K562 (cell line): Measurements from ENCODE around the gene C2orf69. TPM values are rescaled to one million over a fixed set of nuclear protein-coding genes. Genes with fewer than 3 reads are reported as not detected.

Experiments
- FOXA1 ChIP-seq: fragments of 450-650 bp; IDR thresholded peaks from 2 replicates; pipeline ENCODE4 v1.6.1; 2016; ENCODE audit warnings: mild to moderate bottlenecking, borderline replicate concordance
- NCOA4 ChIP-seq: fragments of 450-650 bp; IDR thresholded peaks from 2 replicates; pipeline ENCODE4 v1.6.1; 2018; ENCODE audit warnings: mild to moderate bottlenecking; ENCODE audit not compliant: partially characterized antibody
- NR4A1 ChIP-seq, 2 experiments: fragments of 250-450 bp in 1 of 2; fragments of 450-650 bp in 1 of 2; sonication (Bioruptor Pico) in 1 of 2; IDR thresholded peaks; 2 replicates each; pipeline versions ENCODE4 v1.4.0 to v1.6.1; 2016 to 2020; ENCODE audit warnings: mild to moderate bottlenecking in 2 of 2, missing compliant biosample characterization in 1 of 2, missing genetic modification characterization in 1 of 2, moderate library complexity in 1 of 2
- POLR2G ChIP-seq: fragments of 200-400 bp; formaldehyde crosslinking; IDR thresholded peaks from 2 replicates; pipeline ENCODE4 v1.6.1; 2017; ENCODE audit warnings: low read depth, mild to moderate bottlenecking, antibody characterized with exemption, low read length, moderate library complexity
- PTTG1 ChIP-seq: fragments of 450-650 bp; IDR thresholded peaks from 2 replicates; pipeline ENCODE4 v1.6.1; 2016; ENCODE audit warnings: low read depth, mild to moderate bottlenecking, missing genetic modification characterization, missing compliant biosample characterization
- RBM17 ChIP-seq: fragments of 200-400 bp; formaldehyde crosslinking; IDR thresholded peaks from 2 replicates; pipeline ENCODE4 v1.6.1; 2017; ENCODE audit warnings: low read depth, mild to moderate bottlenecking, low read length, borderline replicate concordance
- TEAD4 ChIP-seq, 2 experiments: sonication (generic) in 1 of 2; formaldehyde crosslinking in 1 of 2; IDR thresholded peaks; 2 replicates each; pipeline versions ENCODE4 v1.6.1 to v1.8.0; 2012 to 2022; ENCODE audit warnings: borderline replicate concordance in 1 of 2, inconsistent platforms in 1 of 2, low read length in 1 of 2, mild to moderate bottlenecking in 1 of 2, missing genetic modification reagents in 1 of 2
- TRIM28 ChIP-seq: fragments of 450-650 bp; IDR thresholded peaks from 2 replicates; pipeline ENCODE4 v1.6.1; 2017
- ZNF239 ChIP-seq: fragments of 250-450 bp; sonication (Bioruptor Pico); IDR thresholded peaks from 2 replicates; pipeline ENCODE4 v1.4.0; 2020; ENCODE audit warnings: mild to moderate bottlenecking
- ZNF347 ChIP-seq: fragments of 450-650 bp; formaldehyde crosslinking; IDR thresholded peaks from 2 replicates; pipeline ENCODE4 v1.4.0; 2020; ENCODE audit warnings: low read depth, mild to moderate bottlenecking, moderate library complexity
- polyA plus RNA-seq, 8 experiments: library from polyadenylated mRNA; depleted of rRNA in 4 of 8; stranded (reverse) in 5 of 8; unstranded in 3 of 8; fragments of >200 nt; fragmentation: Nextera tagmentation in 2 of 8; fragmentation: Illumina TruSeq in 1 of 8; extraction: Ambion mirVana in 2 of 8; extraction: Trizol in 1 of 8; gene quantifications; 2 replicates each; pipeline versions ENCODE4 v1.2.1 to v1.2.3, GENCODE V29; 2011 to 2014; ENCODE audit warnings: inconsistent platforms in 1 of 8, missing spikeins in 1 of 8
- total RNA-seq, 7 experiments: library from RNA; depleted of rRNA in 6 of 7; stranded (reverse); fragments of >200 nt in 6 of 7; fragmentation: Illumina TruSeq in 2 of 7; extraction: Trizol in 2 of 7; gene quantifications; 2 replicates each; pipeline versions ENCODE4 v1.2.1 to v1.2.3, GENCODE V29; 2011 to 2021; ENCODE audit warnings: low replicate concordance in 1 of 7
- TF ChIP-seq, protein P1 (sequence below): fragments of 250-450 bp; sonication (Bioruptor Pico); IDR thresholded peaks from 2 replicates; pipeline ENCODE4 v1.5.0; 2021; ENCODE audit warnings: mild to moderate bottlenecking, moderate library complexity
- TF ChIP-seq, protein P2 (sequence below): sonication (generic); formaldehyde crosslinking; IDR thresholded peaks from 2 replicates; pipeline ENCODE4 v1.8.0; 2022; ENCODE audit warnings: mild to moderate bottlenecking, missing genetic modification reagents
- TF ChIP-seq, protein P3 (sequence below), 2 experiments: fragments of 450-650 bp; IDR thresholded peaks; 2 replicates each; pipeline ENCODE4 v1.6.1; 2018; ENCODE audit warnings: mild to moderate bottlenecking in 2 of 2, low read depth in 1 of 2; ENCODE audit not compliant: partially characterized antibody in 2 of 2
- TF ChIP-seq, protein P4 (sequence below): fragments of 450-650 bp; IDR thresholded peaks from 2 replicates; pipeline ENCODE4 v1.6.1; 2017; ENCODE audit warnings: antibody characterized with exemption

Gene C2orf69
- total and polyA plus RNA-seq, 9 of the 15 experiments (the other 6 are each of a cell fraction or from before 2014, with no cell fraction given): 3.4 to 9.8 (median 5.7) TPM

DNA sequence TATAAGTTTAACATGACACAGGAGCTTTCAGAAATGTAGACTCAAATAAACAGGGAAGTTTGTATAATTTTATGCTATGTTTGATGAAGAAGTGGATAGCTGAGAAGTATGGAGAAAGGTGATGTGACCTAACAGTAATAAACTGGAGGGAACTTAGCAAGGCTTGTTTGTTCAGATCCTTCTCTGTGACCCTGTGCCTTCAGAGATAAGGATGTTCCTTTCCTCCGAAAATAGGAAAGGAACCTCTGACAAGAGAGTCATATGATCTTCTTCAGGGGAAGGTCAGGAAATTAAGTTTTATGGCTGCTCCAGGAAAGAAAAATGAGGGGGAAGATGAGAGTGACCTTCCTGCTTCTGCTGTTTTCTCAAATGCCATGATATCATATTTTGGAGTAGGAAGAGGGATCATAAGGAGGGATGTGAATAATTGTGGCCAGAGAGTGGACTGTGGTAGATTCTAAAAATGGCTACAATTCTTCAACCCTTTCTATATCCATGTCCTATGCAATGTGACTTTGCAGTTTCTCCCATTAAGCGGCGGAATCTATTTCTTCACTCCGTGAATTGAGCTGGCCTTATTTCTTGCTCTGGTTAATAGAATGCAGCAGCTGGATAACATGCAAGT is 8.5 kb upstream of the C2orf69 start (continued):
- TF ChIP-seq, protein P1, sequence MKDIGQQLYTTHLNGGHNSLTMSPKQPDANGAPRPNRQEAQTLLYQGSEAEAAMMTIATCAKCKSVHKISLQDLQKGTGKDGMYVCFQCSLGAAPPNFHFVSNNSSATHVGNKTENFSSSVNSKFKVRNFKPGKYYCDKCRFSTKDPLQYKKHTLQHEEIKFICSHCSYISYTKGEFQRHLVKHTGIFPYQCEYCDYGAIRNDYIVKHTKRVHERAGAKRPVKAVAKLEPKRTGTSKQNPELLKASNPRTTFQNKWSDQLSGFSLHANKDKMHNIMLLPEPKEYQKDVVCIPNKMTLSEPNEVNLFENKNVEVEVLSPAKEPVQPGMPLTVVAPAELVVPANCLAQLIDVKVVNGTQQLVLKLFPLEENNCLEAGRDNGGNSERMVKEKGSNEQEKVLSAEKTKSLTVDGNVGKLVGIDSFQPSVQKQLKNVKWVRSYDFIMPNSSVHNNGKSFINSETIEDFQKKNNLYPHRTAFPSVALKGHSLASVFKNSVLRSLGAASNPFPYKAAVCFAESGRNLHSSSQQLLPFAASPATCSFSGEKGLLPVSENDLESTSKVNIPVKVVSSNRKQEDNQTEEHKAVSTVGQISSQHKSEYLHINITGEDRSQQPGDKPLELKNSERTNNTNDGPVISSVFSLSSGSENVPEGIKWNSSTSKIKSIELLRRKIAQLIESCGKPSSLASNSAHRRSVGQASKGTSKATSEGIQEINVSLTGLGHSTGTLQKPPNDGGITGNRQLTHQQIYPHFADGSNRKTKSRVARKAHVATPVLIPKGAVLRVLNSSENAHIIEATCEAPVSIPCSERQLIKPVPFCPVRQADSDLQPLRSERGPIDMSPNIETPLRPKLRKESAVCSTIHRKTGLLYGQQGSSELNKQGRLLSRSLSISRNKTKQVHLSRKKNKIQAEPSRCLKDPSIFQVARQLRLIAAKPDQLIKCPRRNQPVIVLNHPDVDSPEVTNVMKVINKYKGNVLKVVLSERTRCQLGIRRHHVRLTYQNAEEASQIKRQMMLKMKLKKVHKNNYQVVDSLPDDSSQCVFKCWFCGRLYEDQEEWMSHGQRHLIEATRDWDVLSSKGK (CRISPR knock-in tag): no peak
- TF ChIP-seq, protein P2, sequence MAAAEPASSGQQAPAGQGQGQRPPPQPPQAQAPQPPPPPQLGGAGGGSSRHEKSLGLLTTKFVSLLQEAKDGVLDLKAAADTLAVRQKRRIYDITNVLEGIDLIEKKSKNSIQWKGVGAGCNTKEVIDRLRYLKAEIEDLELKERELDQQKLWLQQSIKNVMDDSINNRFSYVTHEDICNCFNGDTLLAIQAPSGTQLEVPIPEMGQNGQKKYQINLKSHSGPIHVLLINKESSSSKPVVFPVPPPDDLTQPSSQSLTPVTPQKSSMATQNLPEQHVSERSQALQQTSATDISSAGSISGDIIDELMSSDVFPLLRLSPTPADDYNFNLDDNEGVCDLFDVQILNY (CRISPR knock-in tag): no peak
- TF ChIP-seq POLR2G (no peak), TRIM28 (no peak), ZNF347 (no peak), FOXA1 (peak; percentile 62; the same call in 1 of the 2 replicates), TEAD4 (IDR thresholded peaks at IDR 0.05; ENCODE audit: low read length) (0 out of 2 replicates have a peak, but pooled peaks have one; percentile 41), TEAD4 (CRISPR knock-in tag; IDR thresholded peaks at IDR 0.05; ENCODE audit: borderline replicate concordance) (no peak), ZNF239 (CRISPR knock-in tag) (no peak), RBM17 (no peak), NR4A1 (CRISPR knock-in tag; IDR thresholded peaks at IDR 0.05) (no peak), NR4A1 (tag; IDR thresholded peaks at IDR 0.05) (no peak), NCOA4 (no peak), PTTG1 (no peak)
- TF ChIP-seq, protein P3, sequence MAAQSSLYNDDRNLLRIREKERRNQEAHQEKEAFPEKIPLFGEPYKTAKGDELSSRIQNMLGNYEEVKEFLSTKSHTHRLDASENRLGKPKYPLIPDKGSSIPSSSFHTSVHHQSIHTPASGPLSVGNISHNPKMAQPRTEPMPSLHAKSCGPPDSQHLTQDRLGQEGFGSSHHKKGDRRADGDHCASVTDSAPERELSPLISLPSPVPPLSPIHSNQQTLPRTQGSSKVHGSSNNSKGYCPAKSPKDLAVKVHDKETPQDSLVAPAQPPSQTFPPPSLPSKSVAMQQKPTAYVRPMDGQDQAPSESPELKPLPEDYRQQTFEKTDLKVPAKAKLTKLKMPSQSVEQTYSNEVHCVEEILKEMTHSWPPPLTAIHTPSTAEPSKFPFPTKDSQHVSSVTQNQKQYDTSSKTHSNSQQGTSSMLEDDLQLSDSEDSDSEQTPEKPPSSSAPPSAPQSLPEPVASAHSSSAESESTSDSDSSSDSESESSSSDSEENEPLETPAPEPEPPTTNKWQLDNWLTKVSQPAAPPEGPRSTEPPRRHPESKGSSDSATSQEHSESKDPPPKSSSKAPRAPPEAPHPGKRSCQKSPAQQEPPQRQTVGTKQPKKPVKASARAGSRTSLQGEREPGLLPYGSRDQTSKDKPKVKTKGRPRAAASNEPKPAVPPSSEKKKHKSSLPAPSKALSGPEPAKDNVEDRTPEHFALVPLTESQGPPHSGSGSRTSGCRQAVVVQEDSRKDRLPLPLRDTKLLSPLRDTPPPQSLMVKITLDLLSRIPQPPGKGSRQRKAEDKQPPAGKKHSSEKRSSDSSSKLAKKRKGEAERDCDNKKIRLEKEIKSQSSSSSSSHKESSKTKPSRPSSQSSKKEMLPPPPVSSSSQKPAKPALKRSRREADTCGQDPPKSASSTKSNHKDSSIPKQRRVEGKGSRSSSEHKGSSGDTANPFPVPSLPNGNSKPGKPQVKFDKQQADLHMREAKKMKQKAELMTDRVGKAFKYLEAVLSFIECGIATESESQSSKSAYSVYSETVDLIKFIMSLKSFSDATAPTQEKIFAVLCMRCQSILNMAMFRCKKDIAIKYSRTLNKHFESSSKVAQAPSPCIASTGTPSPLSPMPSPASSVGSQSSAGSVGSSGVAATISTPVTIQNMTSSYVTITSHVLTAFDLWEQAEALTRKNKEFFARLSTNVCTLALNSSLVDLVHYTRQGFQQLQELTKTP (IDR thresholded peaks at IDR 0.05; ENCODE audit: low read depth in 1 of 2, partially characterized antibody in 2 of 2): no peak
- TF ChIP-seq, protein P4, sequence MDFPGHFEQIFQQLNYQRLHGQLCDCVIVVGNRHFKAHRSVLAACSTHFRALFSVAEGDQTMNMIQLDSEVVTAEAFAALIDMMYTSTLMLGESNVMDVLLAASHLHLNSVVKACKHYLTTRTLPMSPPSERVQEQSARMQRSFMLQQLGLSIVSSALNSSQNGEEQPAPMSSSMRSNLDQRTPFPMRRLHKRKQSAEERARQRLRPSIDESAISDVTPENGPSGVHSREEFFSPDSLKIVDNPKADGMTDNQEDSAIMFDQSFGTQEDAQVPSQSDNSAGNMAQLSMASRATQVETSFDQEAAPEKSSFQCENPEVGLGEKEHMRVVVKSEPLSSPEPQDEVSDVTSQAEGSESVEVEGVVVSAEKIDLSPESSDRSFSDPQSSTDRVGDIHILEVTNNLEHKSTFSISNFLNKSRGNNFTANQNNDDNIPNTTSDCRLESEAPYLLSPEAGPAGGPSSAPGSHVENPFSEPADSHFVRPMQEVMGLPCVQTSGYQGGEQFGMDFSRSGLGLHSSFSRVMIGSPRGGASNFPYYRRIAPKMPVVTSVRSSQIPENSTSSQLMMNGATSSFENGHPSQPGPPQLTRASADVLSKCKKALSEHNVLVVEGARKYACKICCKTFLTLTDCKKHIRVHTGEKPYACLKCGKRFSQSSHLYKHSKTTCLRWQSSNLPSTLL: no peak
